Astrocyte (in vitro differentiated cells and primary cell): ENCODE results near the gene MBOAT2. TPM values are rescaled to one million over a fixed set of nuclear protein-coding genes. Genes with fewer than 3 reads are reported as not detected.

Experiments used
- DNase-seq: peaks from one replicate; pipeline ENCODE4 v3.0.0-alpha.2; 2010; ENCODE audit warnings: low read depth
- FAIRE-seq: peaks from 2 replicates; lab custom pipeline; 2011; peaks lifted over from hg19 to GRCh38; lab: Jason Lieb, UNC
- H2AFZ ChIP-seq: 2 replicates; pipeline ENCODE4 v1.6.0; 2012; ENCODE audit warnings: low read depth, low read length, inconsistent platforms
- H3K27ac ChIP-seq: 2 replicates; pipeline ENCODE4 v1.5.1; 2011; ENCODE audit warnings: low read depth, low read length, inconsistent platforms
- H3K27me3 ChIP-seq: 2 replicates; pipeline ENCODE4 v1.6.0; 2011; ENCODE audit warnings: low read length, inconsistent platforms; ENCODE audit not compliant: insufficient read depth
- H3K36me3 ChIP-seq: 2 replicates; pipeline ENCODE4 v1.5.1; 2011; ENCODE audit warnings: low read length, inconsistent platforms; ENCODE audit not compliant: insufficient read depth
- H3K4me1 ChIP-seq: 2 replicates; pipeline ENCODE4 v1.5.1; 2011; ENCODE audit warnings: low read length, inconsistent platforms; ENCODE audit not compliant: insufficient read depth
- H3K4me2 ChIP-seq: 2 replicates; pipeline ENCODE4 v1.6.0; 2012; ENCODE audit warnings: low read length, inconsistent platforms
- H3K4me3 ChIP-seq: 2 replicates; pipeline ENCODE4 v1.5.1; 2011; ENCODE audit warnings: low read depth, mild to moderate bottlenecking, low read length, inconsistent platforms; ENCODE audit not compliant: insufficient read depth
- H3K79me2 ChIP-seq: 2 replicates; pipeline ENCODE4 v1.6.0; 2012; ENCODE audit warnings: mild to moderate bottlenecking, low read length, inconsistent platforms; ENCODE audit not compliant: insufficient read depth
- H3K9ac ChIP-seq: 2 replicates; pipeline ENCODE4 v1.6.0; 2012; ENCODE audit warnings: mild to moderate bottlenecking, low read length, inconsistent platforms
- H3K9me3 ChIP-seq: 2 replicates; pipeline ENCODE4 v1.5.1; 2012; ENCODE audit warnings: low read depth, mild to moderate bottlenecking, low read length, inconsistent platforms; ENCODE audit not compliant: insufficient read depth
- H4K20me1 ChIP-seq: 2 replicates; pipeline ENCODE4 v1.6.0; 2012; ENCODE audit warnings: low read length, inconsistent platforms; ENCODE audit not compliant: insufficient read depth
- H3K27ac Mint-ChIP-seq: one replicate; pipeline ENCODE4 v1.8.0; 2021; ENCODE audit warnings: mild to moderate bottlenecking, mixed read lengths; ENCODE audit not compliant: unreplicated experiment
- H3K27me3 Mint-ChIP-seq: one replicate; pipeline ENCODE4 v1.8.0; 2021; ENCODE audit warnings: low read depth, mixed read lengths; ENCODE audit not compliant: unreplicated experiment
- H3K36me3 Mint-ChIP-seq: one replicate; pipeline ENCODE4 v1.8.0; 2021; ENCODE audit warnings: low read depth, mixed read lengths; ENCODE audit not compliant: unreplicated experiment
- H3K4me1 Mint-ChIP-seq: one replicate; pipeline ENCODE4 v1.8.0; 2021; ENCODE audit warnings: low read depth, mixed read lengths; ENCODE audit not compliant: unreplicated experiment
- H3K4me3 Mint-ChIP-seq: one replicate; pipeline ENCODE4 v1.8.0; 2021; ENCODE audit warnings: mild to moderate bottlenecking, moderate library complexity, mixed read lengths; ENCODE audit not compliant: unreplicated experiment
- H3K9me3 Mint-ChIP-seq: one replicate; pipeline ENCODE4 v1.8.0; 2021; ENCODE audit warnings: mild to moderate bottlenecking, mixed read lengths; ENCODE audit not compliant: unreplicated experiment
- CTCF ChIP-seq: IDR thresholded peaks from 2 replicates; pipeline ENCODE4 v1.5.1; 2011; ENCODE audit warnings: low read depth, mild to moderate bottlenecking, inconsistent platforms, low read length, moderate library complexity; ENCODE audit not compliant: insufficient read depth
- EZH2 ChIP-seq: IDR thresholded peaks from 2 replicates; pipeline ENCODE4 v1.6.1; 2012; ENCODE audit warnings: mild to moderate bottlenecking, low read length, inconsistent platforms; ENCODE audit not compliant: insufficient read depth
- total RNA-seq: library from RNA; stranded (reverse); gene quantifications from 2 replicates; pipeline ENCODE4 v1.2.1, GENCODE V29; 2021

Gene MBOAT2
- total RNA-seq, 1 donor from 2014 or later, result 54.6 TPM

- FAIRE-seq (peak; percentile 9), DNase-seq (no peak)
- Mint-ChIP-seq H3K36me3 (peaks cover 23% of the 10 kb centered on the region), H3K27ac (no peak overlapping the region), H3K4me1 (peaks cover 13% of the 10 kb centered on the region), H3K9me3 (peaks cover 3% of the 10 kb centered on the region), H3K4me3 (no peak overlapping the region), H3K27me3 (no peaks in the 10 kb centered on the region)
- Histone ChIP-seq H3K4me3 (no peak overlapping the region), H3K9me3 (no peaks in the 10 kb centered on the region), H4K20me1 (no peaks in the 10 kb centered on the region), H3K9ac (no peak overlapping the region), H3K79me2 (no peaks in the 10 kb centered on the region), H2AFZ (no peak overlapping the region), H3K27me3 (no peaks in the 10 kb centered on the region), H3K4me2 (no peak overlapping the region), H3K4me1 (peaks cover 2% of the 10 kb centered on the region), H3K36me3 (no peaks in the 10 kb centered on the region), H3K27ac (no peak overlapping the region)
- no peak for TF ChIP-seq CTCF
These were observed 111.4 kb downstream of the MBOAT2 start for GRCh38 chr2:8892111-8892510.

DNA sequence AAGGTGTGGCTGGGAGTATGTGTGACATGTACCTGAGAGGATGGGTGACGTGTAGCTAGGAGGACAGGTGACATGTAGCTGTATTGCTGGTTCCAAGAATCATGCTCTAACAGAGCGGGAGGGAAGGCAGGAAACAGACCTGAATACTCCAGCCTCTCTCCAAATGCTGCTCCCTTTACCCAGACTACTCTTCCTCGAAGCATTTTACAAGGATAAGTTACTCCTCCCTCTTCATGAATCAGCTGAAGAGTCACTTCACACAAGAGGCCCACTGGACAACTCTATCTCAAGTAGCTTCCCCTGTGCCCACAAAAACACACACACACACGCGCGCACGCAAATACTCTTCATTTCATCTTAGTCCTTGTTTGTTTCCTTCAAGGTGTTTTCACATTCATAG, 113.5 kb downstream of the MBOAT2 start:
- Mint-ChIP-seq H3K4me3 (no peak overlapping the region), H3K4me1 (peaks cover 18% of the 10 kb centered on the region), H3K36me3 (peaks cover 12% of the 10 kb centered on the region), H3K9me3 (no peaks in the 10 kb centered on the region), H3K27ac (no peak overlapping the region), H3K27me3 (no peaks in the 10 kb centered on the region)
- Histone ChIP-seq H3K4me3 (no peak overlapping the region), H3K4me1 (peaks cover 2% of the 10 kb centered on the region), H3K27me3 (no peaks in the 10 kb centered on the region), H4K20me1 (no peaks in the 10 kb centered on the region), H3K9ac (no peak overlapping the region), H3K79me2 (no peaks in the 10 kb centered on the region), H3K9me3 (no peaks in the 10 kb centered on the region), H3K4me2 (no peak overlapping the region), H3K27ac (no peak overlapping the region), H3K36me3 (no peaks in the 10 kb centered on the region), H2AFZ (no peak overlapping the region)
- TF ChIP-seq CTCF (no peak), EZH2 (no peak)
- peak; percentile 29 for DNase-seq
- no peak for FAIRE-seq

DNA sequence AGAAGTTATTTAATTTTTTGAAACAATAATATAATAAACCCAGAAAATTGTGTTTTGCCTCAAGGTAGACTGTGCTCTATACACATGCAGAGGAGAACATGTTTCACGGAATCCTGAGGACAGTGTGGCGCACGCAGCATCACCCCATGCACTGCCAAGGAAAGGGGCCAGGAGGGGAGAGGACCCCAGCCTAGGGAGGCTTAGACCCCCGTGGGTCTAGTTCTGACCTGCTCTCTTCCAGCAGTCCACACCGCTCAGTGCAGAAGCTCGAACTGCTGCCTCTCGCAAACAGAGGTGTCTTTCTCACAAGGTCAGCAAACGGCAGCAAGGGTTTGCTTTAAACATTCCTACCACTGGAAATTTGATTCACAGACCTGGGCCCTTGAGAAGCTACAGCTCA, 114.5 kb downstream of the MBOAT2 start:
- Histone ChIP-seq H3K79me2 (no peaks in the 10 kb centered on the region), H2AFZ (no peak overlapping the region), H3K9ac (no peak overlapping the region), H3K4me3 (no peak overlapping the region), H3K27ac (no peak overlapping the region), H3K27me3 (no peaks in the 10 kb centered on the region), H3K36me3 (no peaks in the 10 kb centered on the region), H3K4me1 (no peaks in the 10 kb centered on the region), H3K9me3 (no peaks in the 10 kb centered on the region), H3K4me2 (no peak overlapping the region), H4K20me1 (no peaks in the 10 kb centered on the region)
- H3K4me3 Mint-ChIP-seq, result no peak overlapping the region
- peaks cover 18% of the 10 kb centered on the region for H3K4me1 Mint-ChIP-seq
- peaks cover 2% of the 10 kb centered on the region for H3K36me3 Mint-ChIP-seq
- H3K27ac Mint-ChIP-seq, result no peak overlapping the region
- no peaks in the 10 kb centered on the region for H3K27me3 Mint-ChIP-seq
- no peak for DNase-seq
- no peak for TF ChIP-seq CTCF
- no peak for TF ChIP-seq EZH2
- no peak for FAIRE-seq
- no peaks in the 10 kb centered on the region for H3K9me3 Mint-ChIP-seq
